T-cell (primary cell): Measurements from ENCODE around the gene LMF2. TPM values are rescaled to one million over a fixed set of nuclear protein-coding genes. Genes with fewer than 3 reads are reported as not detected.
A peak's percentile ranks its signal among the peaks of the same experiment; 100 is the strongest.

ENCODE experiments used
- ATAC-seq, 4 experiments: fragments of 200-7000 bp in 3 of 4; fragments of 150-1000 bp in 1 of 4; cut with Tn5 transposase; replicated peaks in 1 of 4; 1 replicate in 3 of 4; 2 replicates in 1 of 4; pipeline ENCODE4 v1.10.0; 2021; ENCODE audit warnings: moderate library complexity in 3 of 4, mild to moderate bottlenecking in 2 of 4, moderate number of reproducible peaks in 1 of 4
- CTCF ChIA-PET, 2 donors: fragments of 300-600 bp; sonication (Branson Sonifier 250); formaldehyde crosslinking; loops; one replicate each; lab custom pipeline; 2022; ENCODE audit warnings: antibody characterized with exemption in 2 of 2; lab: Charles Lee
- POLR2A ChIA-PET, 2 donors: fragments of 300-600 bp; sonication (Branson Sonifier 250); formaldehyde crosslinking; loops; one replicate each; lab custom pipeline; 2022; ENCODE audit warnings: antibody characterized with exemption in 2 of 2; lab: Charles Lee
- DNase-seq, 35 experiments: peaks; one replicate each; pipeline versions ENCODE4 v3.0.0 to v3.0.0-alpha.2; 2013 to 2023
- H3K27ac ChIP-seq: one replicate; pipeline ENCODE4 v1.5.1; 2013; ENCODE audit warnings: low read length
- H3K27me3 ChIP-seq, 2 experiments: replicated peaks in 1 of 2; 1 replicate in 1 of 2; 2 replicates in 1 of 2; pipeline versions ENCODE4 v1.6.1 to v1.7.0; 2013; ENCODE audit warnings: low read length in 1 of 2, mixed read lengths in 1 of 2; ENCODE audit not compliant: control insufficient read depth in 2 of 2, insufficient read depth in 2 of 2; ENCODE audit errors: extremely low read depth in 1 of 2
- H3K36me3 ChIP-seq, 2 donors: 1 replicate in 1 of 2; 2 replicates in 1 of 2; pipeline versions ENCODE4 v1.6.1 to v1.7.0; 2013; ENCODE audit warnings: low read length in 1 of 2; ENCODE audit not compliant: control insufficient read depth in 2 of 2, insufficient read depth in 1 of 2; ENCODE audit errors: extremely low read depth in 1 of 2
- H3K4me1 ChIP-seq, 2 experiments: 1 replicate in 1 of 2; 2 replicates in 1 of 2; pipeline versions ENCODE4 v1.6.1 to v1.7.0; 2013; ENCODE audit warnings: low read length in 2 of 2, mixed read lengths in 1 of 2; ENCODE audit not compliant: insufficient read depth in 2 of 2, control insufficient read depth in 1 of 2; ENCODE audit errors: extremely low read depth in 1 of 2
- H3K4me3 ChIP-seq, 2 donors: 1 replicate in 1 of 2; 2 replicates in 1 of 2; pipeline versions ENCODE4 v1.5.1 to v1.7.0; 2013; ENCODE audit warnings: mild to moderate bottlenecking in 2 of 2, low read length in 1 of 2, moderate library complexity in 1 of 2; ENCODE audit not compliant: control insufficient read depth in 1 of 2; ENCODE audit errors: extremely low read depth in 1 of 2
- H3K9me3 ChIP-seq: 2 replicates; pipeline ENCODE4 v1.7.0; 2013
- H3K27ac Mint-ChIP-seq, 2 donors: one replicate each; pipeline ENCODE4 v1.8.0; 2020 to 2021; ENCODE audit warnings: mild to moderate bottlenecking in 2 of 2, mixed read lengths in 2 of 2
- H3K27me3 Mint-ChIP-seq, 2 donors: one replicate each; pipeline ENCODE4 v1.8.0; 2021 to 2022; ENCODE audit warnings: mixed read lengths in 2 of 2
- H3K36me3 Mint-ChIP-seq: one replicate; pipeline ENCODE4 v1.8.0; 2021; ENCODE audit warnings: mixed read lengths
- H3K4me1 Mint-ChIP-seq, 3 donors: one replicate each; pipeline ENCODE4 v1.8.0; 2020 to 2022; ENCODE audit warnings: mixed read lengths in 3 of 3, mild to moderate bottlenecking in 1 of 3
- H3K4me3 Mint-ChIP-seq, 3 donors: one replicate each; pipeline ENCODE4 v1.8.0; 2020 to 2022; ENCODE audit warnings: mild to moderate bottlenecking in 3 of 3, mixed read lengths in 3 of 3, moderate library complexity in 3 of 3
- H3K9me3 Mint-ChIP-seq, 3 donors: one replicate each; pipeline ENCODE4 v1.8.0; 2020 to 2022; ENCODE audit warnings: mixed read lengths in 3 of 3
- WGBS: methylation state at CpG from one replicate; pipeline ENCODE4 v1.1.5; 2013; ENCODE audit warnings: missing lambda C conversion rate; ENCODE audit not compliant: insufficient coverage; 5-methylcytosine and 5-hydroxymethylcytosine counted together
- total RNA-seq, 35 experiments: library from RNA in 6 of 35; stranded (reverse) in 6 of 35; fragments of 120-200 nt in 1 of 35; gene quantifications; one replicate each; pipeline versions ENCODE4 v1.2.1 to v1.2.4 and lab custom pipeline; 2013 to 2026

Gene LMF2
- total RNA-seq, 5 donors from 2014 or later (not counting 1 experiment from before 2014, with no cell fraction given) = 90.5 to 188 (median 185) TPM

- Histone ChIP-seq H3K27ac (no peak overlapping the region), H3K4me3 (no peak overlapping the region), H3K4me1 (peaks cover 12 to 42% of the 10 kb centered on the region in 2 experiments), H3K9me3 (no peaks in the 10 kb centered on the region), H3K27me3 (peaks cover 0 to 4% of the 10 kb centered on the region in 2 experiments), H3K36me3 (no peaks in the 10 kb centered on the region)
- Mint-ChIP-seq H3K27ac (peak overlapping the region; percentile 89 to 92), H3K9me3 (no peaks in the 10 kb centered on the region), H3K4me1 (peaks cover 29 to 45% (median 40%) of the 10 kb centered on the region in 3 donors), H3K4me3 (peak overlapping the region; percentile 67 to 86 (median 74)), H3K36me3 (no peaks in the 10 kb centered on the region), H3K27me3 (no peaks in the 10 kb centered on the region)
- no peak for ATAC-seq
- POLR2A ChIA-PET = no interaction called here
- WGBS = 96% methylated on average over 8 of the region's 19 CpGs
- DNase-seq = no peak
- CTCF ChIA-PET = interaction anchor here in 1 of 2 donors (1.2 kb wide), 1 partner anchor 30 kb away, joined by 3 read pairs; no protein-coding TSS in a partner anchor
These were observed 25.6 kb upstream of the LMF2 start for GRCh38 chr22:50532824-50533796.

DNA sequence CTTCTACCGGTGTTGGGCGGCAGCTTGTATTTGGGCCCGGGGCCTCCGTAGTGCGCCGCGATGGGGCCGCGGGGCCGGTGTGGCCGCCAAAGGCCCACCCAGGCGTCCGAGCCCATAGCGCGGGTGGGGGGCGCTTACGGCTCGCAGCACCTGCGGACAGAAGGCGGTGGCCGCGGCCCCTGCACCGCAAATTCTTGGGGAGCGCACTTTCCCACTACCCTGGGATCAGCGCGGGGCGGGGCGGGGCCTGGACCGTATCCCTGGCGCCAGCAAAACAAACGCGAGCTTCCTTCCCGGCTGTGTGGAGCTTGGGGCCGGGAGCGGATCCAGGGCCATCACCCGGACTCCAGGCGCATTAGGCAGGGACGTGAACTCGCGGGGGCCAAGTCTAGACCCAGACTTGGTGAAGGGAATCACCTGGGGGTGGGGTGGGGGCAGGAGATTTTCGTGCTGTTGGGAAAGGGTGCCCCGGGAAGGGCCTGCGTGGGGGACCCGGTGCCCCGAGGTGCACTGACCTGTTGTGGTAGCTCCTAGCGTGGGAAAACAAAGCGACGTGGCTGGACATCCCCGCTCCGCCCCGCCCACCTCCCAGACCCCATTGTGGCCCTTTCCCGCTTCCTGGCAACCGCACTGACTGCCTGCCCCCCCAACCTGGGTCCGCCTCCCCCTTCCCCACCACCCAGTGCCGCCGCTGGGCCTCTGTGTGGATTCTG, 24.6 kb upstream of the LMF2 start:
- Histone ChIP-seq H3K27ac (peak overlapping the region; percentile 97), H3K27me3 (peaks cover 0 to 4% of the 10 kb centered on the region in 2 experiments), H3K9me3 (no peaks in the 10 kb centered on the region), H3K4me3 (peak overlapping the region in 1 of 2 donors; percentile 91), H3K4me1 (peaks cover 12 to 50% of the 10 kb centered on the region in 2 experiments), H3K36me3 (no peaks in the 10 kb centered on the region)
- no peaks in the 10 kb centered on the region for H3K9me3 Mint-ChIP-seq
- ATAC-seq (no peak), DNase-seq (no peak)
- ChIA-PET POLR2A (no interaction called here), CTCF (interaction anchor here in 1 of 2 donors (1.2 kb wide), 1 partner anchor 31 kb away, joined by 3 read pairs; no protein-coding TSS in a partner anchor)
- H3K4me3 Mint-ChIP-seq = peak overlapping the region; percentile 84 to 89 (median 86)
- no peaks in the 10 kb centered on the region for H3K36me3 Mint-ChIP-seq
- no peaks in the 10 kb centered on the region for H3K27me3 Mint-ChIP-seq
- peak overlapping the region; percentile 89 to 95 for H3K27ac Mint-ChIP-seq
- 3% methylated on average over 38 of the region's 56 CpGs for WGBS
- peaks cover 33 to 49% (median 44%) of the 10 kb centered on the region in 3 donors for H3K4me1 Mint-ChIP-seq

GRCh38 chr22:50531546-50531961, 24.1 kb upstream of the LMF2 start:
- POLR2A ChIA-PET = no interaction called here

DNA sequence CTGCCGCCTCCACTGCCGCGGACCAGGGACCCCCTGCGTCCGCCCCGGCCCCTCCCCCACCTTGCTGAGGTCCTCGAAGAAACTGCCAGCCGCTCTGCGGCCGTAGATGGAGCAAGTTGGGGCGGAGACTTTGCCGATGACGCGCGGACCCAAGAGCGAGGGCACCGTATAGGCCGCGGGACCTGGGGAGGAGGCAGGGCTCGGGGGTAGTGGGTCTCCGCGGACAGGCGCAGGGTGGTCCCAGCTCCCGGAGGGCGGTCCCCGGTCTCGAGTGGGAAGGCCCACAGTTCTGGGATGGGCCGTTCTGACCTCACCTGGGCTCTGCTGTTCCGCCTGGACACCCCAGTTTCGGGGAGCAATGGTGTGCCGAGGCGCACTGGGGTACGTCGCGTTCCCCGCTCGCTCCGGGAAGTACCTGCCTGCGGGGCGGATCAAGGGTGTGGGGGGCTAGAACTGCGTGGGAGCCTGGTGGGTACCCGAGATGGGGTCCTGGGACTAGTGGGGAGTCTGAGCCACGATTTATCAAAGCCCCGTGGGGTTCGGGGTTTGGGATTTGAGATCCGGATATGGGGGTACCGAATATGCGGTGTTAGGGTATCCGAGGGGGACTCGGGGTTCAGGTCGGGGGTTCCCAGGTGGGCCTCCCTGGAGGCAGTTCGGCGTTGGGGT, 23.5 kb upstream of the LMF2 start:
- Histone ChIP-seq H3K9me3 (no peaks in the 10 kb centered on the region), H3K36me3 (no peaks in the 10 kb centered on the region), H3K4me3 (peak overlapping the region; percentile 39 to 91), H3K27me3 (peaks cover 0 to 4% of the 10 kb centered on the region in 2 experiments), H3K4me1 (peaks cover 12 to 57% of the 10 kb centered on the region in 2 experiments), H3K27ac (peak overlapping the region; percentile 97)
- H3K4me3 Mint-ChIP-seq = peak overlapping the region; percentile 84 to 89 (median 86)
- no peaks in the 10 kb centered on the region for H3K9me3 Mint-ChIP-seq
- peak in 34 of 35 experiments; percentile 49 to 84 (median 70) for DNase-seq
- WGBS = under 1% methylated on average over 44 of the region's 53 CpGs
- CTCF ChIA-PET = no interaction called here
- ATAC-seq = peak; percentile 35 to 45 (median 39)
- peaks cover 38 to 50% (median 48%) of the 10 kb centered on the region in 3 donors for H3K4me1 Mint-ChIP-seq
- no peaks in the 10 kb centered on the region for H3K27me3 Mint-ChIP-seq
- H3K36me3 Mint-ChIP-seq = no peaks in the 10 kb centered on the region
- H3K27ac Mint-ChIP-seq = peak overlapping the region; percentile 95
- POLR2A ChIA-PET = no interaction called here

More at GRCh38 chr22:50531546-50531961, 24.1 kb upstream of the LMF2 start:
- H3K9me3 ChIP-seq = no peaks in the 10 kb centered on the region
- no peaks in the 10 kb centered on the region for H3K27me3 Mint-ChIP-seq
- DNase-seq (peak in 27 of 35 experiments; percentile 35 to 76 (median 54)), ATAC-seq (peak; percentile 42 to 47 (median 44))
- WGBS = under 1% methylated on average over 43 of the region's 44 CpGs
- H3K36me3 Mint-ChIP-seq = no peaks in the 10 kb centered on the region
- peak overlapping the region; percentile 39 to 91 for H3K4me3 ChIP-seq
- no peaks in the 10 kb centered on the region for H3K36me3 ChIP-seq
- peaks cover 38 to 51% (median 50%) of the 10 kb centered on the region in 3 donors for H3K4me1 Mint-ChIP-seq
- CTCF ChIA-PET = no interaction called here
- H3K4me3 Mint-ChIP-seq = peak overlapping the region; percentile 84 to 89 (median 86)
- peaks cover 0 to 4% of the 10 kb centered on the region in 2 experiments for H3K27me3 ChIP-seq
- H3K4me1 ChIP-seq = peaks cover 12 to 56% of the 10 kb centered on the region in 2 experiments
- no peaks in the 10 kb centered on the region for H3K9me3 Mint-ChIP-seq
- H3K27ac Mint-ChIP-seq = peak overlapping the region; percentile 95
- H3K27ac ChIP-seq = peak overlapping the region; percentile 97

- no peak for ATAC-seq
- peaks cover 12 to 57% of the 10 kb centered on the region in 2 experiments for H3K4me1 ChIP-seq
- Mint-ChIP-seq H3K27me3 (no peaks in the 10 kb centered on the region), H3K4me1 (peaks cover 38 to 50% (median 48%) of the 10 kb centered on the region in 3 donors), H3K27ac (peak overlapping the region; percentile 76 to 88), H3K36me3 (no peaks in the 10 kb centered on the region), H3K9me3 (no peaks in the 10 kb centered on the region), H3K4me3 (peak overlapping the region; percentile 84 to 89 (median 86))
- peaks cover 0 to 4% of the 10 kb centered on the region in 2 experiments for H3K27me3 ChIP-seq
- CTCF ChIA-PET = no interaction called here
- DNase-seq = peak in 1 of 35 experiments; percentile 19
- under 1% methylated on average over 19 of the region's 21 CpGs for WGBS
- H3K36me3 ChIP-seq = no peaks in the 10 kb centered on the region
- POLR2A ChIA-PET = no interaction called here
- H3K27ac ChIP-seq = peak overlapping the region; percentile 97
- no peaks in the 10 kb centered on the region for H3K9me3 ChIP-seq
- peak overlapping the region; percentile 8 to 91 for H3K4me3 ChIP-seq
These were observed 23.0 kb upstream of the LMF2 start for GRCh38 chr22:50530580-50530876.
